Loucy (cell line): ENCODE measurements around the gene ABHD15.

ENCODE experiments used
- H2AFZ ChIP-seq: fragments of 200-600 bp; sonication (generic); 2 replicates; pipeline ENCODE4 v1.6.0; 2016; ENCODE audit warnings: antibody characterized with exemption, mild to moderate bottlenecking, low read length, moderate library complexity
- H3F3A ChIP-seq: fragments of 200-600 bp; 2 replicates; pipeline ENCODE4 v1.6.0; 2016; ENCODE audit warnings: antibody characterized with exemption, low read depth, mild to moderate bottlenecking
- H3K27me3 ChIP-seq: fragments of 200-600 bp; sonication (generic); 2 replicates; pipeline ENCODE4 v1.6.1; 2014; ENCODE audit warnings: low read length, mild to moderate bottlenecking; ENCODE audit not compliant: insufficient read depth, poor library complexity, severe bottlenecking
- H3K36me3 ChIP-seq: fragments of 200-600 bp; sonication (generic); 2 replicates; pipeline ENCODE4 v1.6.1; 2016; ENCODE audit warnings: low read length; ENCODE audit not compliant: insufficient read depth
- H3K4me1 ChIP-seq: fragments of 200-600 bp; sonication (generic); 2 replicates; pipeline ENCODE4 v1.5.1; 2014; ENCODE audit warnings: low read length, mild to moderate bottlenecking; ENCODE audit not compliant: insufficient read depth, poor library complexity, severe bottlenecking
- H3K4me2 ChIP-seq: fragments of 200-600 bp; sonication (generic); 2 replicates; pipeline ENCODE4 v1.6.0; 2014; ENCODE audit warnings: antibody characterized with exemption, low read length, low read depth, mild to moderate bottlenecking; ENCODE audit not compliant: poor library complexity, severe bottlenecking
- H3K4me3 ChIP-seq: fragments of 200-600 bp; sonication (generic); 2 replicates; pipeline ENCODE4 v1.5.1; 2014; ENCODE audit warnings: low read length, mild to moderate bottlenecking, mixed read lengths; ENCODE audit not compliant: poor library complexity, severe bottlenecking
- H3K79me2 ChIP-seq: fragments of 200-600 bp; sonication (generic); 2 replicates; pipeline ENCODE4 v1.6.1; 2014; ENCODE audit warnings: low read length; ENCODE audit not compliant: insufficient read depth
- H3K9ac ChIP-seq: fragments of 200-600 bp; sonication (generic); 2 replicates; pipeline ENCODE4 v1.6.0; 2014; ENCODE audit warnings: mild to moderate bottlenecking, low read depth, low read length, moderate library complexity; ENCODE audit not compliant: poor library complexity, severe bottlenecking
- H3K9me2 ChIP-seq: fragments of 200-600 bp; sonication (generic); replicated peaks from 2 replicates; pipeline ENCODE4 v1.6.1; 2016; ENCODE audit warnings: low read depth, low read length, mixed read lengths
- H3K9me3 ChIP-seq: fragments of 200-600 bp; sonication (generic); 2 replicates; pipeline ENCODE4 v1.6.1; 2014; ENCODE audit warnings: mild to moderate bottlenecking, antibody characterized with exemption, low read length, low read depth; ENCODE audit not compliant: insufficient read depth
- H4K20me1 ChIP-seq: fragments of 200-600 bp; sonication (generic); 2 replicates; pipeline ENCODE4 v1.6.0; 2014; ENCODE audit warnings: antibody characterized with exemption, low read length, mild to moderate bottlenecking; ENCODE audit not compliant: insufficient read depth, poor library complexity, severe bottlenecking
- CTCF ChIP-seq: fragments of 200-600 bp; sonication (generic); conservative IDR thresholded peaks from 2 replicates; pipeline ENCODE4 v1.5.1; 2014; ENCODE audit warnings: mild to moderate bottlenecking, antibody characterized with exemption, low read length
- EZH2phosphoT487 ChIP-seq: fragments of 200-600 bp; IDR thresholded peaks from 2 replicates; pipeline ENCODE4 v1.6.1; 2018; ENCODE audit warnings: antibody characterized with exemption, mild to moderate bottlenecking, moderate library complexity, borderline replicate concordance

ABHD15 gene

GRCh38 chr17:29585080-29585751, 18.4 kb upstream of the ABHD15 start:
- H2AFZ ChIP-seq: no peak overlapping the region
- peaks cover 48% of the 10 kb centered on the region for H4K20me1 ChIP-seq
- TF ChIP-seq EZH2phosphoT487 (no peak), CTCF (peak; percentile 52)
- H3K36me3 ChIP-seq: peaks cover 14% of the 10 kb centered on the region; the same call in 1 of the 2 replicates
- peaks cover 65% of the 10 kb centered on the region for H3K79me2 ChIP-seq
- no peaks in the 10 kb centered on the region for H3K27me3 ChIP-seq
- H3K4me3 ChIP-seq: no peak overlapping the region
- H3K9me3 ChIP-seq: no peaks in the 10 kb centered on the region
- H3F3A ChIP-seq: no peaks in the 10 kb centered on the region
- peak overlapping the region; percentile 43 for H3K4me2 ChIP-seq
- peaks cover 49% of the 10 kb centered on the region for H3K4me1 ChIP-seq
- H3K9ac ChIP-seq: peak overlapping the region; percentile 83
- H3K9me2 ChIP-seq: no peaks in the 10 kb centered on the region

GRCh38 chr17:29584452-29585079, 17.7 kb upstream of the ABHD15 start:
- peaks cover 17% of the 10 kb centered on the region; the same call in 1 of the 2 replicates for H3K36me3 ChIP-seq
- H3K4me3 ChIP-seq: no peak overlapping the region
- peaks cover 60% of the 10 kb centered on the region for H3K79me2 ChIP-seq
- TF ChIP-seq EZH2phosphoT487 (no peak), CTCF (no peak)
- H3K9me2 ChIP-seq: no peaks in the 10 kb centered on the region
- peaks cover 45% of the 10 kb centered on the region for H3K4me1 ChIP-seq
- peak overlapping the region; percentile 43 for H3K4me2 ChIP-seq
- H2AFZ ChIP-seq: no peak overlapping the region
- no peaks in the 10 kb centered on the region for H3F3A ChIP-seq
- H3K9ac ChIP-seq: no peak overlapping the region
- no peaks in the 10 kb centered on the region for H3K9me3 ChIP-seq
- H4K20me1 ChIP-seq: peaks cover 51% of the 10 kb centered on the region
- H3K27me3 ChIP-seq: no peaks in the 10 kb centered on the region

GRCh38 chr17:29583324-29584248, 16.7 kb upstream of the ABHD15 start:
- no peak overlapping the region for H3K4me3 ChIP-seq
- H4K20me1 ChIP-seq: peaks cover 52% of the 10 kb centered on the region
- H2AFZ ChIP-seq: no peak overlapping the region
- H3K9ac ChIP-seq: no peak overlapping the region
- peaks cover 56% of the 10 kb centered on the region for H3K79me2 ChIP-seq
- H3K9me2 ChIP-seq: no peaks in the 10 kb centered on the region
- no peaks in the 10 kb centered on the region for H3K9me3 ChIP-seq
- H3K27me3 ChIP-seq: no peaks in the 10 kb centered on the region
- peaks cover 25% of the 10 kb centered on the region; the same call in 1 of the 2 replicates for H3K36me3 ChIP-seq
- TF ChIP-seq EZH2phosphoT487: no peak
- TF ChIP-seq CTCF: no peak
- H3K4me1 ChIP-seq: peaks cover 43% of the 10 kb centered on the region
- no peaks in the 10 kb centered on the region for H3F3A ChIP-seq
- H3K4me2 ChIP-seq: no peak overlapping the region
